Activated CD4-positive, alpha-beta T cell treated with anti-CD3 and anti-CD28 coated beads, Interleukin-2, amount 50 U/mL, for 4 hours (primary cell): ENCODE results near the gene MGAT3.
"Not testable (repeated sequence)": the region's sequence is repeated elsewhere in the genome, so short reads cannot be mapped to it uniquely, and the experiment has no call there.

Experiments
- DNase-seq, 2 experiments: peaks; one replicate each; pipeline ENCODE4 v3.0.0-alpha.2; 2020

MGAT3 gene

GRCh38 chr22:39494471-39495120, 37.8 kb downstream of the MGAT3 start:
- DNase-seq = no peak

GRCh38 chr22:39496131-39496838, 39.5 kb downstream of the MGAT3 start:
- DNase-seq = peak; percentile 55 to 60

- no peak for DNase-seq
Observed at GRCh38 chr22:39497429-39497828, 40.6 kb downstream of the MGAT3 start.

GRCh38 chr22:39498368-39498767, 41.6 kb downstream of the MGAT3 start:
- DNase-seq = no peak

GRCh38 chr22:39498802-39499201, 42.0 kb downstream of the MGAT3 start:
- DNase-seq = no peak

- no peak for DNase-seq
Observed at GRCh38 chr22:39500101-39500500, 43.3 kb downstream of the MGAT3 start.

GRCh38 chr22:39501644-39502108, 44.9 kb downstream of the MGAT3 start:
- no peak for DNase-seq

- DNase-seq = peak; percentile 85 to 87
Observed at GRCh38 chr22:39502109-39502788, 45.4 kb downstream of the MGAT3 start, which contains the start of gene MIEF1. Gene MIEF1 (plus strand): TSS chr22:39502290. CDS start chr22:39511295, 9,005 bp downstream.

GRCh38 chr22:39502789-39503409, 46.1 kb downstream of the MGAT3 start:
- DNase-seq = no peak

- DNase-seq = no peak
Observed at GRCh38 chr22:39503630-39504029, 46.8 kb downstream of the MGAT3 start.

GRCh38 chr22:39504071-39504470, 47.3 kb downstream of the MGAT3 start:
- DNase-seq = no peak

GRCh38 chr22:39507021-39507420, 50.2 kb downstream of the MGAT3 start:
- not testable (repeated sequence) for DNase-seq

- no peak for DNase-seq
Observed at GRCh38 chr22:39508393-39508792, 51.6 kb downstream of the MGAT3 start.

GRCh38 chr22:39510529-39511149, 53.8 kb downstream of the MGAT3 start:
- DNase-seq = no peak

GRCh38 chr22:39511226-39511625, 54.4 kb downstream of the MGAT3 start:
- DNase-seq = no peak

GRCh38 chr22:39512026-39512425, 55.2 kb downstream of the MGAT3 start:
- DNase-seq = no peak

GRCh38 chr22:39513791-39514190, 57.0 kb downstream of the MGAT3 start:
- DNase-seq = no peak

- DNase-seq = peak; percentile 46 to 61
Observed at GRCh38 chr22:39514373-39514973, 57.7 kb downstream of the MGAT3 start.

- DNase-seq = no peak
Observed at GRCh38 chr22:39515266-39516050, 58.6 kb downstream of the MGAT3 start.

GRCh38 chr22:39517470-39517869, 60.7 kb downstream of the MGAT3 start:
- no peak for DNase-seq

- no peak for DNase-seq
Observed at GRCh38 chr22:39518144-39518786, 61.5 kb downstream of the MGAT3 start.
